Muscle of arm (tissue), 12 donors: ENCODE results near the gene UCN. TPM values are rescaled to one million over a fixed set of nuclear protein-coding genes. Genes with fewer than 3 reads are reported as not detected.
A peak's percentile ranks its signal among the peaks of the same experiment; 100 is the strongest.
"Not testable (repeated sequence)": the region's sequence is repeated elsewhere in the genome, so short reads cannot be mapped to it uniquely, and the experiment has no call there.

Experiments used
- DNase-seq: peaks from one replicate; pipeline ENCODE4 v3.0.0-alpha.2; 2013
- polyA plus RNA-seq, 12 donors: library from polyadenylated mRNA; unstranded; fragments of 120-200 nt; gene quantifications; one replicate each; pipeline ENCODE4 v1.2.1, GENCODE V29; 2013; ENCODE audit not compliant: insufficient read length in 12 of 12

Gene UCN
- polyA plus RNA-seq, 12 donors, result 0.59 to 2.1 (median 1.4) TPM; not detected in 2

DNA sequence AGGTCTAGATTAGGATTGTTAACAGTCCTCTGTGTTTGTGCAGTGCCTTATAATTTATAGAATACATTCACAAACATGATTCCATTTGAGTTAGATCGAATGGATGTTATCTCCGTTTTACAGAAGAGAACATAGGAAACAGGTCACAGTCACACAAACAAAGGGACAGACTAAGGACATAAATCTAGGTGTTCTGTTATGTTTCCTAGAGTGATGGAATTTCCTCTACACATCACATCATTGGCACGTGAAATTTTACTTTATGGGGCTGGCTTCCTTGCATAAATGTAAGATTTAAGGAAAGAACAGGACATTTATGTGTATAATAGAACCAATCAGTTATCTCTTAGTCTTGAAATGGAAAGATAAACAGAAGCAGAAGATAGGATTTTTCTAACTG lies 19.6 kb downstream of the UCN start:
- DNase-seq, result no peak

GRCh38 chr2:27285481-27285880 lies 22.8 kb downstream of the UCN start:
- no peak for DNase-seq

GRCh38 chr2:27284996-27285395 lies 23.2 kb downstream of the UCN start:
- no peak for DNase-seq

- no peak for DNase-seq
Measured at GRCh38 chr2:27282892-27283291, 25.4 kb downstream of the UCN start.

DNA sequence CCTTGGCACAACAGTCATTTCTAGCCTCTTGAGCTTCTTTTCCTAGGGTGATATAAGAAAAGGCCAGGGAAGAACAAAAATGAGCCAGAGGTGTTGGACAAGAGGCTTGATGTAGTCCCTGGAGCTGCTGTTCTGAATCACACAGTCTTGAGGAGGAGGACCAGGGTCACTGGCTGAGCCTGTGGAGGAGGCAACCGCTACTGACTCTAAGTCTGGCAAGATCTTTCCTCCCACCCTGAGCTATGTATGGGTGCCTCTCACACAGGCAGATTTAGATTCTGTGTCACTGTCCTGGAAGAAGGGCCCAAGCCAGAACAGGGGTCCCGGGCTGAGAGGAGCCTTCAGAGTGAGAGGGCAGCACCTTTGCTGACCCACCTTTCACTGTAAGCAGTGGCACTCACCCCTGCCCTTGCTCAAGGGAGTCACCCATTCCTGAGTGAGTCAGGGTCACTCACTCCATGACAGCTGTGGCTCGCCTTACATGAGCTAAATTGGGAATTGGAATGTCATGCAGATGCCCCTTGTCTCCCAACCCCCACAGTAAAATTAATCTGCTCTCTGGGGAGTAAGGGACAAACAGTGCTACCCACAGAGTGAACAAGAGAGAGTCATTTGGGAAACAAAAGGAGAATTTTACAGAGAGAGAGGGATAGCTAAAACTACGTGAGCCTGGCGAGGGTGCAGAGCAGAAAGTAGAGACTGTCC lies 26.2 kb downstream of the UCN start, which contains the start of gene TRIM54:
TRIM54 (plus strand) TSS at position 575 of the 705 bp plus-strand sequence. CDS start 303 bp downstream, outside the sequence.
- DNase-seq, result no peak

DNA sequence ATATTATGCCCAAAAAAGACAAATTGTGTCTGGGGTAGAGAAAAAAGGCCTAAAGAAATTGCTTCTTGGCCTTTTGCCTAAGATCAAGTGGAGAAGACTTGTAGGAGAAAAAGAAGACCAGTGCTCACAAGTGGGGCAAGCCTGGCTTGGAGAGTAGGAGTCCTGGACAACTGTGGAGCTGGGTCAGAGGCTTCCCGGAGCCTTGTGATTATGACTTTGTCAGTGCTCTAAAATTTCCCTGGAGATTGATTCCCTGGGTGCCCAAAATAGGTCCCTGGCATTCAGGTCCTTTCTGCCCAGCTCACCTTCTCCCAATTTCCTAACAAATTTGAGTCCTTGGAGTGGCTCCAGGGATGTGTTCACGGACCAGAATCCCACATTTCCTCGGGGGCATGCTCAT lies 26.8 kb downstream of the UCN start:
- no peak for DNase-seq

- no peak for DNase-seq
Measured at GRCh38 chr2:27280826-27281225, 27.4 kb downstream of the UCN start.

DNA sequence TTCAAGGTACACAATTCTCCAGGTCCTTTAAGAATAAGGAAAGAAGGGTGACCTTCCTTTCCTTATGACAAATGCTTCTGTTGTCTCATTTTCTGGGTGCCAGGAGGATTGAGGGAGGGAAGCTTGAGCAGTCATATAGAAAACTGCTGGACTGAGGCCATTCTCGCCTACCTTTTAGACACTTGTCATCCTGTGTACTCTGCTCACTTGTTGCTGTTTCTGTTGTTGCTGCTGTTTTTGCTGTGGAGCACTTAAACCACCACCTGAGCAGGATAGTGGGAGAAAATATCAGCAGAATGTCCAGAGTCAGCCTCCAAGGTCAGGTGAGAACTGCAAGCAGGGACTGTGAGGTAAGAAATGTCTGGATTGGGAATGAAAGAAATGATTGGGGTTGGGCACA lies 30.2 kb downstream of the UCN start:
- no peak for DNase-seq

GRCh38 chr2:27275211-27276150 lies 32.8 kb downstream of the UCN start, which contains the start of gene DNAJC5G:
Gene DNAJC5G (plus strand): TSS chr2:27275433. CDS start chr2:27276729, 1,296 bp downstream.
- no peak for DNase-seq

- not testable (repeated sequence) for DNase-seq
Measured at GRCh38 chr2:27272537-27273522, 35.4 kb downstream of the UCN start.

DNA sequence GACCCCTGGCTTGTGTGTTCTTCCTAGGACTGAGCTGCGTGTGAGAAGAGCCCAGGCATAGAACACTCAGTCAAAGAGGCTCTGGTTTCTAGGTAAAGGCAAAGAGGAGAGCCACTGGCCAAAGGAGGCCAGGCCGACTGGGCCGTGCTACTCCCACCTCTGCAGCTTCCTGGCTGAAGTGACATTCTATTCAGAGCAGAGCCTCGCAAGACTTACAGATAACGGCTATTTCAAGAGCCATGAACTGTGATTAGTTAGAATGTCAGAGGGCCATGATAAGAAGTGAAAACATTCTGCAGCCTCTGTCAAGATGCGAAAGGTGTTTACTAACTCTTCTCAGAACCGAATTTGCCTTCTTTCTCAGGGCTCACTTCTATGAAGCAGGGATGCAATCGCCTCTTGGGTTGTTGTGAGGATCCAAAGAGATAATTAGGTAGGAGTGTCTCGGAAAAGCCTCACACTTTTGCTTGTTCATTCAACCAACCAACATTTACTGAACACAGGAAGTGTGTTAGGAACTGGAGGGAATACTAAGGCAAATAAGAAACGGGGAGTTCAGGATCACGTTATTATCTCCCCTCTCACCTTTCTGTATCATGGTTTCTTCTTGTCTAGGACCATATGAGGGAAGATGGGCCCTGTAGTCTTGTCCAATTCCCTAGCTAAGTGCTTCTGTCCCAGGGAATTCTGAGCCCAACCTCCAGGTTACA lies 36.5 kb downstream of the UCN start:
- DNase-seq, result no peak

GRCh38 chr2:27270670-27271069 lies 37.6 kb downstream of the UCN start:
- no peak for DNase-seq

GRCh38 chr2:27270131-27270530 lies 38.1 kb downstream of the UCN start:
- DNase-seq, result no peak

DNA sequence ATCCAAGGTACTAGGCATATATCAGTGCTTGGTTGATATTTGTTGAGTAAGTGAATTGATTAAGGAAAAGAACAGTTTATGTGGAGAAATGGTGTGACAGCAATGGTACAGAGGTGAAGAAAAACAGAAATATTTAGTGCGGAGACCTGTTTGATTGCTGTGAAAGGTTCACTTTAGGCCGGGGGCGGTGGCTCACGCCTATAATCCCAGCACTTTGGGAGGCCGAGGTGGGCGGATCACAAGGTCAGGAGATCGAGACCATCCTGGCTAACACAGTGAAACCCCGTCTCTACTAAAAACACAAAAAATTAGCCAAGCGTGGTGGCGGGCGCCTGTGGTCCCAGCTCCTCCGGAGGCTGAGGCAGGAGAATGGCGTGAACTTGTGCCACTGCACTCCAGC lies 39.9 kb downstream of the UCN start:
- DNase-seq, result not testable (repeated sequence)

DNA sequence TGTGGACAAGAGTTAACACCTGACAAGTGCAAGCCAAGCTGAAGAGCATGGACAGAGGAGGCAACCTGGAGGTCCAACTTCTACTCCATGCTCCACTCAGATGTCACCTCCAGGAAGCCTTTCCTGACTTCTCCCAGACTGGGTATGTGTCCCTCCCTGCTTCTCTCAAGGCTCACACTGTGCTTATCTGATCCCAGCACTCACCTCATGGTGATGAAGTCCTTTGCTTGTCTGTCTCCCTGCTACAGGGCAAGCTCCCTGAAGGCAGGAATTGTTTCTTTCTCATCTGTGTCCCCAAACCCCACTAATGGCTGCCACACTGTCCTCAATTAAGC lies 42.7 kb downstream of the UCN start:
- DNase-seq, result no peak

GRCh38 chr2:27264753-27265535 lies 43.3 kb downstream of the UCN start:
- DNase-seq, result peak; percentile 30

DNA sequence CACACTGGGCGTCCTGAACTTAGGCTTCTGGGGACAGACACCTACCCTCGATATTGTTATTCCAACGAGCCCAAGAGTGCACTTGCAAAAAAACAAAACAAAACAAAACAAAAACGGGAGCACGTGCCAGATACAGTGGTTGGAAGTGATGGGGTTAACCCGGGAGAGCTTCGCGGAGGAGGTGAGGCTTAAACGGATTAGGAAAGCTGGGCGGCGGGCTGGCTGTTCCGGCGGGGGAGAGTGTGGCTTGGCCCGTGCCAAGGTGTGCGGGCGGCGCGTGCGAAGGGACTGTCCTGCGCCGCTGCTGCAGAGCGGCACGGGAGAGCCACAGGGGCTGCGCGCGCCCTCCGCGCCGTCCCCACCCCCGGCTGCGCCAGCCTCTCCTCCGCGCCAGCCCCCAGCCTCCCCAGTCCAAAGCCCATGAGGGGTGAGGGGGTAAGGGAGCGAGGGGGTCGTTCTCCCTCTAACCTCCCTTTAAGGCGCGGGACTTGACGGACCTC lies 43.9 kb downstream of the UCN start:
- no peak for DNase-seq

DNA sequence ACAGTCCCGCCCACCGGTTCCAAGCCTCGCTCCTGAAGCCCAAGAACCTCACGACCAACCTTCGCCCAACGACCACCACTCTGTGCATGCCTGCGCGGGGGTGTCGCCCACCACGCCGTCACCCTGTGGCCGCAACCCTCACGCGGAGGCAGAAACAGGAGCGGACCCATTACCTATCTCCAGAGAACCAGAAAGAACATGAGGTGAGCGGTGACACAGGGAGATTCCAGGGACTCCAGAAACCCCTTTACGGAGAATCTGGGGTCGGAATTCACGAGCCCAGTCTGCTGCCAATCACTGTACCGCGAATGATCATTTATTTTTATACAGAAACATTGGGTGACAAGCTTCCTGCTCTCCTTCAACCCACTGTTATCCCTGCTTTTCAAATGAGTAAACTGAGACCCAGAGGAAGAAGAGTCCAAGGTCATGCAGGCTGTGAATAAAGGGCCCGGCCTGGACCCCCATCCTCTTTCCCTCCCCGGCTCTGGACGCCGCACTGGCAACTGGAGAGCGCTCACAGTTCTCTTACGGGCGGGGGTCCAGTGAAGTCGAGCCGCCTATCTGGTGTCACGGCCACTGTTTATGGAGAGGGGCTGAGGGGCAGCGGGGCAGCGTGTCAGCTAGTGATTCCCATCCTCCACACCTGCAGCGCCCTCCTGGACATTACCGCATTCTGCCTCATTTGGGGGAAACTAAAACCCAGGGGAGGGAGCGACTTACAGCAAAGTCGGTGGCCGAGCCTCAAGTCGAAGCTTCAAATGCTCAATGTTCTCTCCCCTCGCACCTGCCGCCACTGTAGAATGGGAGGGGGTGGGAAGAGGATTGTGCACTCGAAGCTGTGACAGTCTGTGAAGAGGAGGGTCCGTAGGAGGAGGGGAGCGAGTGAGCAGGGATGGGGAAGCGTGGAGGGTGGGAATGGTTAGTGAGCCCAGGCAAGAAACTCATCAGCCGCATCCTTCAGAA lies 44.7 kb downstream of the UCN start:
- no peak for DNase-seq
